Activated CD4-positive, CD25-positive, alpha-beta regulatory T cell treated with anti-CD3 and anti-CD28 coated beads, Interleukin-2, amount 50 U/mL, for 16 hours (primary cell): ENCODE data around the gene HELZ.
"Not testable (repeated sequence)": the region's sequence is repeated elsewhere in the genome, so short reads cannot be mapped to it uniquely, and the experiment has no call there.

Source experiments
- DNase-seq: peaks from one replicate; pipeline ENCODE4 v3.0.0-alpha.2; 2020; ENCODE audit warnings: low read depth, low spot score

The HELZ gene

DNA sequence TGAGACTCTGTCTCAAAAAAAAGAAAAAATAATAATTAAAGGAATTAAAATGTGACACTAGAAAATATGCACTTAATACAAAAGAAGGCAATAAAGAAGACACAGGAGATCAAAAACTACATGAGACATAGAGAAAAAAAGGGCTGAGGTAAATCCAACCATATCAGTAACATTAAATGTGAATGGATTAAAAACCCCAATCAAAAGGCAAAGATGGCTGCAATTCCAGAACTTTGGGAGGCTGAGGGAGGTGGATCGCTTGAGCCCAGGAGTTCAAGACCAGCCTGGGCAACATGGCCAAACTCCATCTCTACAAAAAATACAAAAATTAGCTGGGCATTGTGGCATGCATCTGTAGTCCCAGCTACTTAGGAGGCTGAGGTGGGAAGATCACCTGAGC lies 103.0 kb downstream of the HELZ start:
- not testable (repeated sequence) for DNase-seq

DNA sequence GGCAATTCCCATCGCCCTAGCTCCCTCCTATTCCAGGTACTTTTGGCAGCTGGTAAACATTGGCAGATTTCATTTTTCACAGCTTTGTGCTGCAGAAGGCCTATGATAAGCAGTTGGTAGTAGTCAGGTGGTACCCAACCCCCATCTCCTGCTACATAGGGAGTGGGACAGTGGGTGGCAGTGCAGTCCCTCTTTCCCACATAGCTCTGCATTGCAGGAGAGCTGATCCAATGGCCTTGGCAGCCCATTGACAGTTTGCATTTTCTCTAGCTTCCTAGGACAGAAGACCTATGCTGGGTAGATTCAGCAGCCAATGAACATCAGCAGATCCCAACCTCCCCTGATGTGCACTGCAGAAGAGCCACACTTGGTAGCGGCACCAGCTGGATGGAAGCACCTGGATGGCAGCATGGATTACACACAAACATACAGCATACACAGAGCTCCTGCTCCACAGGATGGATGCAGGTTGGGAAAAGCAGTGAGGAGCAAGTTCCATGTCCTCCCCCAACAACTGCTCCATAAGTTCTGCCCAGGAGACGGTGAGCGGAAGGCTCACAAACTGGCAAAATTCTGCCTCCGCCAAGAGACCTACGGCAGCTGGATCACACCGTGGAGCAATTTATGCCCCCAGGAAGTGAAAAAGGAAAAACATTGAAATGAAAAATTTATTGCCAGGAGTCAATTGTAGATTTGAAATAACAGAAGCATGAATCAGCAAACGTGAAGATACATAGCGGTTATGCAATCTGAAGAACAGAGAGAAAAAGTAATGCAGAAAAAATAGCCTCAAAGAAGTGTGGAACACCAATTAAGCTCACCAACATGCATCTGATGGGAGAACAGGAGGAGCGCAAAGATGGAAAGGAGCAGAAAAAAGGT lies 105.0 kb downstream of the HELZ start:
- no peak for DNase-seq

DNA sequence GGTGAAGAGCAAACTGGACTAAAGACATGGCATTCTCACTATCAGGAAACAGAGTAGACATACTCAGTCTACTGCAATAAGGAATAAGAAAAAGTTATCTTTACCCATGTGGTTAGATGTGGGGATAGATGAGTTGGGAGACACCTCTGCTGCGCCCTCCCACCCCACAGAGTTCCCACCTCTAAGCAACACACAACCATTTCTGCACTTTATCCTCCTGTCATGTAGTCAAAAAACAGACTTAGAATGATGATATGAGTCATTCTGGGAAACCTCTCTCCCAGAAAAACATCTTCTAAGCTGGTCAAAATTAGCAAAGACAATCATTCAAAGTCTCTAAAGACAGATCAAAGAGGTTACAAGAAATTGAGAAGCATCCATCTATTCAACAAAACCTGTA lies 105.7 kb downstream of the HELZ start:
- no peak for DNase-seq

DNA sequence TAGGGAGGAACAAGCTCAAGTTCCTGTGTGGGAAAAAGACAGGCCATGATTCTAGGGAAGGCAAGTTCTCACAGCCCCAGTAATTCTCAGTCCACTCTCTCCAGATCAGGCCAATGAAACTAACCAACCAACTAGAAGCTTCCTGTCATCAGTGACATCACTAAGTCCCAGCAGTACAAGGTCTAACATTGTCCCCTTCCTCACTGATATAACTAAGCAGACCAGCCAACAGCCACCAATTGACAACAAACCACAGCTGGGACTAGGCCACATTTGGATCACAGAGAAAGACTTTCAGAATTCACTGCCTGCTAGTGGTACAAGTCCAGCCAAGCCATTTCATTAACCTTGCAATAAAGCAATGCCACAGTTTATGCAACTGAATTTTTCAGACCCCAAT lies 106.6 kb downstream of the HELZ start:
- no peak for DNase-seq

DNA sequence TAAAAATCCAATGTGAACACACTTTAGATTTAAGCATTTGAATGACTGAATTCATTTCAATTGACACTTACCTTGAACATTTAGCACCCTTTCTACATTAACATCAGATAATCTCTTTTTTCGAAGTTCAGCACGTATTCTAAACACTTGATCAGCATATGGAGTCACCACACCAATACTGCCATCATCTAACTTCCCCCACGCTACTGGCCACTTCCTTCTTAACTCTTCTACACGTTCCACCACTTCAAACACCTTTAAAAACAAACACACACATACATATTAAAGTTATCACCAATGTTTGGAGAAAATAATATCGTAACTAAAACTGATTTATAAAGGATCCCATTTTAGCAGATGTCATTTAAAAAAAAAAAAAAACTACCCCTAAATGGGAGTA lies 107.1 kb downstream of the HELZ start:
- DNase-seq = no peak

DNA sequence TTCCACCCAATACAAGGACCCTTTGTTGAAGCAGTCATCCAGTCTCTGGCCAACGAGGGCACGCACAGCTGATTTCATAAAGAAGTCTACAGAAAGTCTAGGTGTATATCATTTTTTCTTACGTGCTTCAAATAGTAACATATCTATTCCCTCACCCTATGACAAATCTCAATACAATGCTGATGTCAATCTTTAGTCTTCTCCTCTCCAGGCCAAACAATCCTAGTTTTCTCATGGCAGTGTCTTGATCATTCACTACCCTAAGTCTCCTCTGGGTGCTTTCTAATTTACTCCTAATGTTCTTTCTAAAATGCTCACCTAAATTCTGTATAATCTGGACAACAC lies 108.0 kb downstream of the HELZ start:
- no peak for DNase-seq

DNA sequence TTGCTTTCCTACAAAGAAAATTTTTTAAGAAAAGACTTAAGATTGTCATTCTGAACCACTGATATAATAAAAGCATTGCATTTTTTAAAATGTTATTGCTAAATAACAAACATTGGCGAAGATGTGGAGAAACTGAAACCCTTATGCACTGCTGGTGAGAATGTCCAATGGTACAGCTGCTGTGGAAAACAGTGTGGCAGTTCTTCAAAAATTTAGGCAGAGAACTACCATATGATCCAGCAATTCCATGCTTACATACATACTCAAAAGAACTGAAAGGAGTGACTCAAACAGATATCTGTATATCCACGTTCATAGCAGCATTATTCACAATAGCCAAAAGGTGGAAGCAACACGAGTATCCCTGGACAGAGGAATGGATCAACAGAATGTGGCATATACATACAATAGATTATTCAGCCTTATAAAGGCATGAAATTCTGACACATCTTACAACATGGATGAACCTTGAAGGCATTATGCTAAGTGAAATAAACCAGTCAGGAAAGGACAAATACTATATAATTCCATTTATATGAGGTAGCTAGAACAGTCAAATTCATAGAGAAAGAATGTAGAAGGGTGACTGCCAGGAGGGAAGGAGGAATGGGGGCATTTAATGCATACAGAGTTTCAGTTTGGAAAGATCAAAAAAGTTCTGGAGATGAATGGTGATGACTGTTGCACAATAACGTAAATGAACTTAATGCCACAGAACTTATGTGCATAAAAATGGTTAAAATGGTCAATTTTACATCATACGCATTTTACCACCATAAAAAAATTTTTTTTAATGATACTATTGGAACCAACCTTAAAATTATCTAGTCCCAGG lies 108.6 kb downstream of the HELZ start:
- DNase-seq = no peak

DNA sequence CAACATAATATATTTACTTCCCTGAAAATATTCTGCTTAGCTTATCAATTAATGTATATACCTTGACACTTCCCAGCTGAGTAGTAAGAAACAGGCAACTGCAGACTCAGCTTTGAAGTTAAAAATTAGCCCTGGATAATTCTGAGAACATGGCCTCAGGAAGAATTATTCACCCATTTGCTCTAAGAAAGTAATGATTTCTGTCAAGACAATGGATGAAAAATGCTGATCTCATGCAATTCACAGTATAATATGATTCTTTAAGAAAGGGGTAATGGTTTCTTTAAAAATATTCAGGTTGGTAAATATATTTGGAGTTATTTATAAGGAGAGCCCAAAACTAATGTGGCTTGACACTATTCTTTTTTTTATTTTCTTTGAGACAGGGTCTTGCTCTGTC lies 111.8 kb downstream of the HELZ start:
- DNase-seq = no peak

DNA sequence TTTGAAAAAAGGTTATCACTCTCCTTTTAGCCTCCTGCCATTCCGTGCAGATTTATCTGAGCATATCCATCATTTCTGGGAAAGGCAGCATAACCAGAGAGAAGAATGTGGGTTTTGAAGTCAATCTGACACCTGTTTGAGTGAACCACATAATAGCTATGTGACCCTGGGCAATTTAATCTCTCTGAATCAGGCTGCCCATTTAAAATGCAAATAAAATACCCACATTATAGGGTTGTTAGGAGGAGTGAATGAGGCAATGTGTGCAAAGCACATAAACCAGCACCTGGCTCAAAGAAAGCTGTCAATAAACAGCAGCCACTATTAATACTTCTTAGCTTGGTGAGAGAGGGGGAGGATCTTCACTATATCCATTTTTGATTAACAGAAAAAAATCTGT lies 112.6 kb downstream of the HELZ start:
- no peak for DNase-seq

DNA sequence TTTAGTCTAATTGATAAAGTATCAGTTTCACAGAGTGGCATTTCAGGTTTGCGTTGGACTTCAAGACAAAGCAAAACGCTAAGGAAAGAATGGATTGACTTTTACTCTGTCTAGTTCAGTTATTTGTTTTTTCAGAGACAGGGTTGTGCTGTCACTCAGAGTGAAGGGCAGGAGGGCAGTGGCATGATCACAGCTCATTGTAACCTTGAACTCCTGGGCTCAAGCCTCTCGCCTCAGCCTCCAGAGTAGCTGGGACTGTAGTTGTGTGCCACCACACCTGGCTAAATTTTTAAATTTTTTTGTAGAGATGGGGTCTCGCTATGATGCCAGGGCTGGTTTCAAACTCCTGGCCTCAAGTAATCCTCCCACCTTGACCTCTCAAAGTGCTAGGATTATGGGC lies 114.2 kb downstream of the HELZ start:
- no peak for DNase-seq

DNA sequence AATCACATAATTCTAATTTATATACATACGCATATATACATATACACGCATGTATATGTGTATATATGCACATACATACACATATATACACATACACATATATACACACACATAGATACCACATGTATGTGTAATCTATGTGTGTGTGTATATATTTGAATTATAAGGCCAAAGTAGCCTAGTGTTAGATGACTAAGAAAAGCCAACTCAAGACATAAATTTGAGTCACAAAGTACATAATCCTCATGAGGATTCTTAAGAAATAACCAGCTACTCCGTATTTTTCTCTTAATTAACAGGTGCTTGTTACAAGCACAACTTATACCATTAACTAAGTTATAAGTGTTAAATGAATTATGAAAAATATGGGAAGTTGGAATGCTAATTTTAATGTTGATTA lies 115.7 kb downstream of the HELZ start:
- DNase-seq = no peak

DNA sequence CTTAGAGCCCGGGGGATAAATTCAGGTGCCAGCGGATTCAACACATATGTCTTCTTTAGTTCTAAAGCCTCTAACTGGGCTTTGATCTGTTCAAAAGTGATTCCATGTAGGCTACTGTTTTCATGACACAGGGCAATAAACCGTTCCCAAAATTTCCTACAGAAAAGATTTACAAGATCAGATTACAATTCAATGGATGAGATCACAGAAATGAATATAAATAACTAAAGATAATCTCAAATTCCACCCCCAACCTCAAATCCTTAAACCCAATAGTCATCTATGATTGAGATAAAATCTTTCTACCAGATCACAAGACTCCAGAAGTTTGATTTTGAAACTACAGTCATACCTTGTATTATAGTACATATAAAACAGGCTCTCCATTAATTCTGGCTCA lies 116.3 kb downstream of the HELZ start:
- no peak for DNase-seq

DNA sequence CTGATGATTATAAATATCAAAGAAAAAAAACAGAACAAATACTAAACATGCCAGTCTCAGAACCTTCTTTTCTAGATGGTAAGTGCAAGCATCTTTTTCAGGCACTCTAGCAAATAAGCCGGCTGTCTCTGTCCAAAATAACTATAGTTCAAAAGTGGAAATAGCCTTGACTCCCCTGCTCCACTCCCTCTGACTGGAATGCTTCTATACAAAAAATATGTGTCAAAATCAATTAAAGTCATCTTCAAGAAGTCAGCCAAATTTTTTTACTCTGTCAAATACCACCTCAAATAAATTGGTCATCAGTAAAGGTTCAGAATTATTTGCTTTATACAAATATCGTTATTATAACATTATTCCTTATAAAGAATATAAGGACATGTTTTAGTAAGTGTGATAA lies 117.1 kb downstream of the HELZ start:
- DNase-seq = no peak

DNA sequence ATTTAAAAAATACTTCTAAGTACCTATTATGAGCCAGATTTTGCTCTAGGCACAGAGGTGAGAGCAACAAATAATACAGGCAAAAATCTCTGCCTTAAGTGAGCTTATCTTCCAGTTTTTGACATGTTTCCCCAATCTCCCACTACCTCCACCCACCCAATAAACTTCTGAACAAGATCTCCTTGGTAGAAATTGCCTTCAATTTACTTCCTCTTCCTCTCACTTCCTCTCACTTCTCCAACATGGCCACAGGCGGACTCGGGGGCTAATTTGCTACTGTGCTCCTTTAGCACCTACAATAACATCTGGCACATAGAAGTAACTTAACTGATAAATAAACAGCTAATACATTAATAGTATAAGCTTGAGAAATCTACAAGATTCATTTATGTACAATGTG lies 118.0 kb downstream of the HELZ start:
- no peak for DNase-seq

DNA sequence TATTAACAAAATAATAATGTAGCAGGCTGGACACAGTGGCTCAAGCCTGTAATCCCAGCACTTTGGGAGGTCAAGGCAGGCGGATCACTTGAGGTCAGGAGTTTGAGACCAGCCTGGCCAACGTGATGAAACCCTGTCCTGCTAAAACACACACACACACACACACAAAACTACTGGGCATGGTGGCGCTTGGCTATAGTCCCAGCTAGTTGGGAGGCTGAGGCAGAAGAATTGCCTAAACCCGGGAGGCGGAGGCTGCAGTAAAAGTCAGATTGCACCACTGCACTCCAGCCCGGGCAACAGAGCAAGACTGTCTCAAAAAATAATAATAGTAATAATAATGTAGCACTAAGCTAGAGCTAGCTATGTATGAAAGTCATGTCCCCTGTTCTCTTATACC lies 118.5 kb downstream of the HELZ start:
- DNase-seq = not testable (repeated sequence)

DNA sequence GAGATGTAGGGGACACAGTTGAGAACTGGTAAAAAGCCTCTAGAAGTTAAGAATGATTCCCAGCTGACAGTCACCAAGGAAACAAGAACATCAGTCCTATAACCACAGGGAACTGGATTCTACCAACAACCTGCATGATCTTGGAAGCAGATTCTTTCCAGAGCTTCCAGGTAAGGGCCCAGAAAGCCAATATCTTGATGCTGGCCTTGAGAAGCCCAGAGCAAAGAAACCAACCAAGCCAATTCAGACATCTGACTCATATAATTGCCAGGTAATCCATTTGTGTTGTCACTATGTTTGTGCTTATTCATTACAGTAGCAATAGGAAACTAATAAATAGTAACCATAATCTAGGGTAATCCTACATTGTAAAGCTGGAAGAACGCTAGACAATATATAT lies 119.1 kb downstream of the HELZ start:
- no peak for DNase-seq

DNA sequence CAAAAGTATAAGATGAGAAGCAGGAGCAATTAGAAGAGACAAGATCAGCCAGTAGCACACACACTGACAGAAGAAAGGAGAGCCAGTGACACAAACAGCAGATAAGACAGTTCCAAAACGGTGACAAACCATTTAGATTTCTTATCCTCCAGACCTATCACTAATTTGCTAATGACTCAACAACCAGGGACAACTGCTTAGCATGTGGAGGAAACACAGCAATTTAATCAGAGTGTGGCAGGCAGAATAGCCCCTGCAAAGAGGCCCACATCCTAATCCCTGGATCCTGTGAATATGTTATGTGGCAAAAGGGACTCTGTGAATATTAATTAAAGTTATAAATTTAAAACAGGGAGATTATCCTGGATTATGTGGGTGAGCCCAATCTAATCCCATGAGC lies 119.6 kb downstream of the HELZ start:
- no peak for DNase-seq

DNA sequence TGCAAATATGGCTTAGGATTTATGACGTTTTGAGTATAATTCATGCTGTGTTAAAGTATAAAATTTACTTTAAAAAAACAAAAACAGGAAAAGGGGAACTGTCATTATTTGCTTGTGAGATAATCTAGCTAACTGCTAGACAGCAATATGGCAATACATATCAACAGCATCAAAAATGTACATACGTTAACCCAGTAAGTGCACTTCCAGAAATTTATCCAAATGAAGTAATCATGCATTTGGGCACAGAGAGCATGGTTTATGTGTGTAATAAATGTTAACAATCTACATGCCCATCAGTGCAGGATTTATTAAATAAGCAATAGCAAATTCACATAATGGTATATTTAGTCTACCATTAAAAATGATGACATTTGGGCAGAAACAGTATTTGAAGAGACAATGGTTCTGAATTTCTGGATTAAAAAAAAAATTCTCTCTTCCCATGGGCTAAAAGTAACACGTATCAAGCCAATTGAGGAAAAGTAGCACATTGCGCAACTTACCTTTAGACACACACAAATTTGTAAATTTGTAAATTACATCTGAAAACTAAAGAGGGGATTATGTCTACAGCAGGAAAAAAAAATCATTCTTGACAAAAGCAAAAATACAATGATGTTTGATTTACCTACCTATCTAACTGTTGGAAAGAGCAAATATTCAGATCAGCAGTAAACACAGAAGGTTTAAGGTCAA lies 120.4 kb downstream of the HELZ start:
- no peak for DNase-seq

DNA sequence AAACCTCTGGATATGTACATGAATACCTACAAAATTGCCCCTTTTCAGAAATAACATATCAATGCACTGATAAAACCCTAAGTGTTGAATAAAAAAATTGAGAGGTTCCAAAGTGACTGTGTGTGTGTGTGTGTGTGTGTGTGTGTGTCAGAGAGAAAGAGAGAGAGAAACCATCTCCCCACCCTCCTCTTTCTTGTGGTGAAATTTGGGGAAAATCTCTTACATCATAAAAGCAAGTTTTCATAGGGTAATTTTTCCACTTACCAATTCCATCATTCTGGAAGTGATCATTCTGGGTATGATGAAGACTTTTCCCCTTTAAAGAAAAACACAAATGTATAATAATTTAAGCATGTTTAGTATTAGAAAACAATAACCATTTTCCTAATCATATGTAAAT lies 121.3 kb downstream of the HELZ start:
- DNase-seq = no peak

DNA sequence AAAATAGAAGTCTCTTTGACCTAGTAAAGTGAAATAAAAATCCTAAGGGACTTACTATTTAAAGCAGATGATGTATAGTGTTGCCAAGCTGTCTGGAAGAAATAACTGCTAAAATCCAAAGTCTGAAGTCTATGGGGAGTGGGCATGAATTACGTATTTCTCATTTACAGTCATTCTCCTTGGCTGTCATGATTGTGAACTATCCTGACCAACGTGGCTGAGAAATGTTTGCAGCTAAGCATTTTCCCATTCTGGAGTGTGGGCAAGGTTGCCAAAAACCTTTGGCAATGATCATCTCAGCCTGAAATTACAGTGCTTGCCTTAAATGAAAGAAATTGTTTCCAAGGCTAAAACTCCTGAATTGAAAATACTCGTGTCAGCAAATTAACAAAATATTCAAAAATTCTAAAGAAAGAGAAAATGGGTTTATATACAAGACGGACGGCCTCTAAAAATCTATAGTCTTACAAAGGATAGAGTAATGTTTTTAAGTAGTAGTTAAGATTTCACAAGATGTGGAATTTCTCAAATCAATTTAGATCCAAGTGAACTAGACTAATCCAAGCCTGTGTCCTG lies 123.6 kb downstream of the HELZ start:
- no peak for DNase-seq

DNA sequence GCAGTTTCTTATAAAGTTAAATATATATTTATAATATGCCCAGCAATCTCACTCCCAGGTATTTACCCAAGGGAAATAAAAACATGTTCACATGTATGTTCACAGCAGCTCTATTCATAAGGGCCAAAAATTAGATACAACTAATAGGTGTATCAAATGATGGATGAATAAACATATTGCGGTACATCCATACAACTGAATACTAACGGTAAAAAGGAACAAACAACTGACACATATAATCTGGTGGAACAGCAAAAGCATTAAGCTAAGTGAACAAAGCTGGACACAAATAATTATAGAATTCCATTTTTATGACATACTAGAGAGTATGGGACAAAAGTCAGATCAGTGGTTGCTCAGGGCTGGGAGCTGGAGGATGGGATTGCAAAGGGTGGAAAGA lies 125.9 kb downstream of the HELZ start:
- DNase-seq = no peak

DNA sequence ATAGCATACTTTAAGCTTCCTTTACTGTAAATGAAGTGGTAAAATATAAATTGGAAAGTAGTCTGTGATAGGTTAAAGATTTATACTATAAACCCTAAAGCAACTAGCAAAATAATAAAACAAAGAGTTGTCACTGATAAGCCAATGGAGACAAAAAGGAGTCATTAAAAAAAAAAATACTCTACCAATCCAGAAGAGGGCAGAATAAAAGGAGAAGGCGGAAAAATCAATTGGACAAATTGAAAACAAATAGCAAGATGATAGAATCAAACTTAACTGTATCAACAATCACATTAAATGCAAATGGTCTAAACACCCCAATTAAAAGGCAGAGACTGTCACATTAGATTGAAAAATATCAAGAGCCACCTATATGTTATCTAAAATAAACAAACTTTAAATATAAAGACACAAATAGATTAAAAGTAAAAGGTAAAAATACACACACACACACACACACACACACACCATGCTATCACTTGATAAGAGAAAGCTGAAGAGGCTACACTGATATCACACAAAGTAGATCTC lies 128.9 kb downstream of the HELZ start:
- no peak for DNase-seq
